Measurements from ENCODE around the gene DMC1. TPM values are rescaled to one million over a fixed set of nuclear protein-coding genes. Genes with fewer than 3 reads are reported as not detected.

DMC1 gene
- total and polyA plus RNA-seq, 7 donors, result 0.68 to 43.3 (median 3.8) TPM; not detected in 1

DNA sequence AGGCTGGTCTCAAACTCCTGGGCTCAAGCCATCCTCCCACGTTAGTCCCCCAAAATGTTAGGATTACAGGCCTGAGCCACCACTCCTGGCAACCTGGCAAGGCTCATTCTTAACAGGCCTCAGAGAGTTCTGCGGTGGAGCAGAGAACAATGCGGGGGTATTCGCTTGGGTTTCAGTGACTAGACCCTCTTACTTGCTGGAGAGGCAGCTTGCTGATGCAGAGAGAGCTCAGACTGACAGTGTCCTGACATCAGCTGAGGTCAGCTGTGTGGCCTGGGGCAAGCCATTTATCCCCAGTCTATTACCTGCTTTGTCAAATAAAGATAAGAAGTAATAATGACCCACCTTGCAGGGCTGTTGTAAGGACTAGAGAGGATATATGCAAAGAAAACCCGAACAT, 40.3 kb upstream of the DMC1 start:
- peaks cover 0 to 21% (median 11%) of the 10 kb centered on the region in 4 donors for H3K4me1 ChIP-seq
- TF ChIP-seq POLR2A (IDR thresholded peaks at IDR 0.05) (no peak), EP300 (IDR thresholded peaks at IDR 0.05) (no peak), POLR2AphosphoS5 (IDR thresholded peaks at IDR 0.05) (no peak)
- TF ChIP-seq, protein P1, sequence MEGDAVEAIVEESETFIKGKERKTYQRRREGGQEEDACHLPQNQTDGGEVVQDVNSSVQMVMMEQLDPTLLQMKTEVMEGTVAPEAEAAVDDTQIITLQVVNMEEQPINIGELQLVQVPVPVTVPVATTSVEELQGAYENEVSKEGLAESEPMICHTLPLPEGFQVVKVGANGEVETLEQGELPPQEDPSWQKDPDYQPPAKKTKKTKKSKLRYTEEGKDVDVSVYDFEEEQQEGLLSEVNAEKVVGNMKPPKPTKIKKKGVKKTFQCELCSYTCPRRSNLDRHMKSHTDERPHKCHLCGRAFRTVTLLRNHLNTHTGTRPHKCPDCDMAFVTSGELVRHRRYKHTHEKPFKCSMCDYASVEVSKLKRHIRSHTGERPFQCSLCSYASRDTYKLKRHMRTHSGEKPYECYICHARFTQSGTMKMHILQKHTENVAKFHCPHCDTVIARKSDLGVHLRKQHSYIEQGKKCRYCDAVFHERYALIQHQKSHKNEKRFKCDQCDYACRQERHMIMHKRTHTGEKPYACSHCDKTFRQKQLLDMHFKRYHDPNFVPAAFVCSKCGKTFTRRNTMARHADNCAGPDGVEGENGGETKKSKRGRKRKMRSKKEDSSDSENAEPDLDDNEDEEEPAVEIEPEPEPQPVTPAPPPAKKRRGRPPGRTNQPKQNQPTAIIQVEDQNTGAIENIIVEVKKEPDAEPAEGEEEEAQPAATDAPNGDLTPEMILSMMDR (IDR thresholded peaks at IDR 0.05), result no peak
- 96 to 97% methylated on average over 5 of the region's 5 CpGs for WGBS, 2 donors
- no peaks in the 10 kb centered on the region for H3K36me3 ChIP-seq
- intact Hi-C loops (cut with DNase I), result no loop called here
- no peaks in the 10 kb centered on the region for H3K9me3 ChIP-seq
- no peak overlapping the region for H3K27ac ChIP-seq
- DNase-seq, result no peak
- H3K27me3 ChIP-seq, result no peaks in the 10 kb centered on the region
- no peak overlapping the region for H3K4me3 ChIP-seq

DNA sequence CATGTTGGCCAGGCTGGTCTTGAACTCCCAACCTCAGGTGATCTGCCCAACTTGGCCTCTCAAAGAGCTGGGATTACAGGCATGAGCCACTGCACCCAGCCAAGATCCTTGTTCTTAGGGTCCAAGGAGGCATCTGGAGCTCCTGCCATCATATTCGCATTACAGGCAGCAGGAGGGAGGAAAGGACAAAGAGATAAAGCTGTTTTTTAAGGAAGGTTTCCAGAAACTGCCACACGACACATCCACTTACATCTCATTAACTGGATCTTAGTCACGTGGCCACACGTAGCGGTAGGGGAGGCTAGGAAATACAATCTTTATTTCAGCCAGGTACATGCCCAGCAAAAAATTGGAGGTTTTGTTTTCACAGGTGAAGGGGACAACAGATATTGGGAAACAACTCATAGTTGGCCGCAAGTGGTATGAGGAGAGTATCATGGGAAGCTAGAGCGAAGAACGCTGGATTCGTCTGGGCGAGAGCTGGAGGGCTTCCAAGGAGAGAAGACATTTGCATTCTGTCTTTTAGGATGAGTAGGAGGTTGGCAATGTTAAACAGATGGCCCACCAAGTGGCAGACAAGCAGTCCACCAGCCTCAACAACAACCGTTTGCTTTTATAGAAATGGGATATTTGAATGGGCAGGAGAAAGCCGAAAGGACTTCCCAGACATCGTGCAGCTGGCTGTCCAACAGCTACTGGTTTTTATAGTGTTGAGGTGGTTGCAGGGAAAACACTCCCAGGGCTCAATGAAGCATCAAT, 39.2 kb upstream of the DMC1 start:
- no peaks in the 10 kb centered on the region for H3K9me3 ChIP-seq
- intact Hi-C loops (cut with DNase I), result no loop called here
- peaks cover 0 to 12% (median 4%) of the 10 kb centered on the region in 4 donors for H3K4me1 ChIP-seq
- DNase-seq, result no peak
- TF ChIP-seq, protein P1 (IDR thresholded peaks at IDR 0.05), result no peak
- TF ChIP-seq POLR2A (IDR thresholded peaks at IDR 0.05) (no peak), POLR2AphosphoS5 (IDR thresholded peaks at IDR 0.05) (no peak), EP300 (IDR thresholded peaks at IDR 0.05) (no peak)
- no peak overlapping the region for H3K27ac ChIP-seq
- H3K4me3 ChIP-seq, result no peak overlapping the region
- no peaks in the 10 kb centered on the region for H3K27me3 ChIP-seq
- H3K36me3 ChIP-seq, result no peaks in the 10 kb centered on the region
- 88 to 94% methylated on average over 13 of the region's 13 CpGs for WGBS, 2 donors

GRCh38 chr22:38607680-38608079, 37.7 kb upstream of the DMC1 start:
- no peak for DNase-seq
- intact Hi-C loops (cut with DNase I), result no loop called here
- 87 to 89% methylated on average over 3 of the region's 3 CpGs for WGBS, 2 donors
- no peak for TF ChIP-seq EP300 (IDR thresholded peaks at IDR 0.05)
- TF ChIP-seq, protein P1 (IDR thresholded peaks at IDR 0.05), result no peak
- no peak for TF ChIP-seq POLR2AphosphoS5 (IDR thresholded peaks at IDR 0.05)
- TF ChIP-seq POLR2A (IDR thresholded peaks at IDR 0.05), result no peak
- H3K4me3 ChIP-seq, result no peak overlapping the region
- H3K27me3 ChIP-seq, result no peaks in the 10 kb centered on the region
- H3K27ac ChIP-seq, result no peak overlapping the region
- H3K4me1 ChIP-seq, result peaks cover 0 to 10% (median 4%) of the 10 kb centered on the region in 4 donors
- no peaks in the 10 kb centered on the region for H3K9me3 ChIP-seq
- no peaks in the 10 kb centered on the region for H3K36me3 ChIP-seq

DNA sequence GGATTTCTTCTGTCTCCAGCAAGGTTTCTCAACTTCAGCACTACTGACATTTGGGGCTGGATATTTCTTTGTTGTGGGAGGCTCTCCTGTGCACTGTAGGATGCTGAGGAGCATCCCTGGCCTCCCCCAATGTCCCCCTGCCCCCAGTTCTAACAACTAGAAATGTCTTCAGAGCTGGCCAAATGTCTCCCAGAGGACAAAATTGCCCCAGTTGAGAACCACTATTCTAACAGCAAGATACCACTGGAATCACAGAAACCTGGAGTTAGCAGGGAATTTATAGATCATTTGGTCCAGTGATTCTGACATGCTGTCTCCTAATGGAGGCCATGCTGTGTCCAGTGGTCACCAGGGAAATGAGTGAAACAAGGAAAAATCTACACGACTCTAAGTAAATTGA, 32.2 kb upstream of the DMC1 start:
- WGBS, 2 donors, result 75 to 90% methylated on average over 1 of the region's 1 CpG
- Histone ChIP-seq H3K9me3 (no peaks in the 10 kb centered on the region), H3K4me1 (peaks cover 0 to 10% (median 4%) of the 10 kb centered on the region in 4 donors), H3K4me3 (no peak overlapping the region), H3K27me3 (no peaks in the 10 kb centered on the region), H3K27ac (no peak overlapping the region), H3K36me3 (no peaks in the 10 kb centered on the region)
- TF ChIP-seq, protein P1 (IDR thresholded peaks at IDR 0.05), result no peak
- no peak for TF ChIP-seq POLR2AphosphoS5 (IDR thresholded peaks at IDR 0.05)
- TF ChIP-seq EP300 (IDR thresholded peaks at IDR 0.05), result no peak
- no peak for TF ChIP-seq POLR2A (IDR thresholded peaks at IDR 0.05)
- DNase-seq, result no peak
- intact Hi-C loops (cut with DNase I), result no loop called here
